ENCODE data around the gene NMNAT2.
"Not testable (repeated sequence)": the region's sequence is repeated elsewhere in the genome, so short reads cannot be mapped to it uniquely, and the experiment has no call there.

Gene NMNAT2

DNA sequence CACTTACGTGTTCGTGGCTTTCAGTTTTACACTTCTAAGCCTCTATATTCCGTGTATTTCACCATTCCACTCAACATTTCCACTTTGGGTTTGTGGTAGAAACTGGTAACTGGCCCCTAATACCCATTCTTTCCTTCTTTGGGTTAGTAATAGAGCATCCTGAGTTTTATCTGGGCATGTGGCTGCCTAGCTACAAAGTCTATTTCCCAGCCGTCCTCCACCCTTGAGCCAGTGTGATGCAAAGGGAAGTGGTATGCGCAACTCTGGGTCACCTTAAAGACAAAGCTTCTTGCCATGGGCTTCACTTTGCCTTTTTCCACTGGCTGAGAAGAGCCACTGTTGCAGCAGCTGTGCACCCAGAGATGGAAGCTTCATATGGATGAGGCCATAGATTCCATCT, 158.3 kb downstream of the NMNAT2 start:
- no peak for DNase-seq (ENCODE audit: low spot score)

DNA sequence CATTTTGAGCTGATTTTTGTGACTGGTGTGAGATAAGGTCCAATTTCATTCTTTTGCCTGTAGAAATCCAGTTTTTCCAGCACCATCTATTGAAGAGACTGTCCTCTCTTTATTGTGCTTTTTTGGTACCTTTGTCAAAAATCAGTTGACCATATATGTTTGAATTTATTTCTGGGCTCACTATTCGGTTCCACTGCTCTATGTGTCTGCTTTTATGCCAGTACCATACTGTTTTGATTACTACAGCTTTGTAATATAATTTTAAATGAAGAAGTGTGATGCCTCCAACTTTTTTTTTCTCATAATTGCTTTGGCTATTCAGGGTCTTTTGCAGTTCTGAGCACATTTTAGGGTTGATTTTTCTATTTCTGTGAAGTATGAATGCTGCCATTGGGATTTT, 163.1 kb downstream of the NMNAT2 start:
- DNase-seq (ENCODE audit: low spot score) = no peak

DNA sequence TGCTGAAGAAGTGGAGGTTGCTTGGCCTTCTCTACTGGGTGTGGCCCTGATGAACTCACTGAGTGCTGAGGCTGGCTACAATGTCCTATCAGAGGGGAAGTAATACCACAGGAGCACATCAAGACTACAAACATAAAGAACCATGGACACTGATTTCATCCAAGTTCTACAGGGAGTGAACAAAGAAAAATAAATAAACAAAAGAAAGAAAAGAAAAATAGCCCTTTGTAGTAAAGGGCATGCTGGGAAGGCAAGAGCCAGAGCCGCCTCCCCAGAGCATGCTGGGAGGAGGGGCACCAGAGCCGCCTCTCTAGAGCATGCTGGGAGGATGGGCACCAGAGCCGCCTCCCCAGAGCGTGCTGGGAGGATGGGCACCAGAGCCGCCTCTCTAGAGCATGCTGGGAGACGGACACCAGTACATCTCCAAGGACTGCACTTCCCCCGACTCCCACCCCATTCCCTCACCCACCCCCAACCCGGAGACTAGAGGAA, 166.2 kb downstream of the NMNAT2 start:
- no peak for DNase-seq (ENCODE audit: low spot score)

DNA sequence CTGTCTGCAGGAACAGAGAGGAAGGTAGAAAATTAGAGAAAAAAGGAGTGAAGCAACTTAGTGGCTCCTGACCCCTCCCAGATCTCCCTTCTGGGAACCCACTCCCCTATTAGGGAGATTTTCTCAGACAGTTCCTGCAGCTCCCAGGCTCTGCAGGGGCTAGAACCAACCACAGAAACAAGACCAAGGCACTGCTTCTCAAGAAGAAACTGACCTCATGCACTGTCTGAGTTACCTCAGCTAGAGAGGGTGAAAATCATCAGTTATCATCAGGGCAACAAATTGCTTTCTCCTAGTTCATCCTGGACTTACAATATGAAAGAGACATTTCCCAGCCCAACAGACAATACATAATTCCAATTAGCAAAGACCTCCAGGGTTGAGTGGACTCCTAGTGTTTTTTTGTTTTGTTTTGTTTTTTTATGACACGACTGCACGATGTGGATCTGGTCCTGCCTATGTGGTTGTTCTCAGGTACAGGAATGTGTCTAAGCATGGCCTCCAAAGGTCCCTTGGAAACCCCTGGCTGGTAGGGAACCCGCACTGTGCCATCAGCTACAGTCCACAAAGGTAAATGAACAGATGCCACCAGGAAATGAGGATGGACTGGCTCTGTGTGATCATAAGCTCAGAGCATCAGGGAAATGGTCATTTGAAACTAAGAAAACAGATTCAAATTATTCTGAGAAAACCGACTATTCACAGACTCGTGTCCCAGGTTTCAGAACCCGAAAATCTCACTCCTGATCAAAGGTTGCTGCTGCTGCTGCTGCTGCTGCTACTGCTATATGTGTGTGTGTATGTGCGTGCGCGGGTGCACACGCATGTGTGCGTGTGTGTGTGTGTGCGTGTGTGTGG, 166.8 kb downstream of the NMNAT2 start:
- DNase-seq (ENCODE audit: low spot score) = no peak

DNA sequence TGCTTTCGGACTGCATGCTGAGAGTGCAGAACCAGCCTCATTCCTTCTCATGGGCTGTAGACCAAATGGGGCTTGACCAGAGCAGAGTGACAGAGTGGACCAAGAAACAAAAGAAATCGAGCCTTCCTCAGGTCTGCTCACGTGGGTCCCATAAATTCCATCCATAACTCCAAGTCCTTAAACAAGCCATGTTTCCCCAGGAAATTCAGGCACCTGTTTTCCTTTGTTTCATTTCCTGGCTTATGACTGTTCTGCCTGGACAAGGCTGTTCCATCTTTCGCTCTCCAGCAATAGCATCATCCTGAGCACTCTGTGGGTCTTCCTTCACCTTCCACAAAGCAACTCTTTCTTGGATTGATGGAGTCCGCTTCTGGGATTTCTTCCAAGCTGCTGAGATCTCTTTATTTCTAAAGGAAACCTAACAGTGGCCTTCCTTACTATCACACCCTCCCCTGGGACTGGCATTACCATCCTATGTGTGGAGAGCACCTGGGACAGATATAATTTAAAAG, 168.2 kb downstream of the NMNAT2 start:
- DNase-seq (ENCODE audit: low spot score) = no peak

DNA sequence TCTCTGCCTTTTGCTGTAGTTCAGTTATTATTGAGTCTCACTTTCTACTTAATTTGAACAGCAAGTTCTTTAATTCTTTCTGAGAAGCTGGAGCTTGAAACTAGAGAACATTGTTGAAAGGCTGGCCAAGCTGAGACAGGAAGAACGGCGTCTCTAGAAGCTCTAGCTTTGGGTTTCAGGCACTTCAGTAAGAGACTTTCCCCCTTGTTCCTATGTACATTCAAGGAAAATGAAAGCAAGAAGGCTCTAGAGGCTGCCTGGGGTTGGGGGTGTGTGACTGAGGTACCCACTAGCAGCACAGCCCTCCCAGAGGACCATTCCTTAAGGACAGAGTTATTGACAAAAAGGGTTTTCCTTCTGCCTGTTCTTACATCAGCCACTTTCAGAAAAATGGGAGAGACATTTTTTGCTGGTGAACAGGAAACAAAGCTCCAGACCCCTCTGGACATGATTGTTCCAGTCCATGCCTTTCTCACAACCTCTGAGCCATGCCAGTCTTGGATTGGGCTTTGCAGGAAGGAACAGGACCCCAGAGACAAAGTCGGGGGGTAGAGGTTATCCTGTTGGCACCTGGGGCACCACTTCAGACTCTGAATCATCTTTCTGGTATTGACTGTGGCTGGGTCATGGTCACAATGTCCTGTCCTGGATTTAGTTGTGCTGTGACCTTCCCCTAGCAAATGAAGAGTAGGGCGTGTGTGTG, 169.0 kb downstream of the NMNAT2 start:
- DNase-seq (ENCODE audit: low spot score) = no peak

DNA sequence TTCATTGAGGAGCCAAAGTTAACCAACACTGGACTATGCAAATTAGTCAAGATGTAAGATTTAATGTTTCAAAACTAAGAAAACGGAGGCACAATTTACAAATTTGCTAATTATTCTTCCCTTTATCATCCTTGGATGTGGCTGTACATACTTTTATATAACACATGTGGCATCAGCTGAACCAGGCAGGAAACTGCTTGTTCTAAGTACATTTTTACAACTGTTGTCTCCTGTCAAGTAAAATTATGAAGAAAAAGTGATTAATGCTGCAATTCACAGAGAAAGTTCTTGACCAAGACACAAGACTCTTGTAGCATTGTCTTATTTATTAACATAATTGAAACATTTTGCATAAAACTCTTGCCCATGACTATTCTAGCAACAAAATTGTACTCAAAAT, 170.2 kb downstream of the NMNAT2 start:
- no peak for DNase-seq (ENCODE audit: low spot score)

DNA sequence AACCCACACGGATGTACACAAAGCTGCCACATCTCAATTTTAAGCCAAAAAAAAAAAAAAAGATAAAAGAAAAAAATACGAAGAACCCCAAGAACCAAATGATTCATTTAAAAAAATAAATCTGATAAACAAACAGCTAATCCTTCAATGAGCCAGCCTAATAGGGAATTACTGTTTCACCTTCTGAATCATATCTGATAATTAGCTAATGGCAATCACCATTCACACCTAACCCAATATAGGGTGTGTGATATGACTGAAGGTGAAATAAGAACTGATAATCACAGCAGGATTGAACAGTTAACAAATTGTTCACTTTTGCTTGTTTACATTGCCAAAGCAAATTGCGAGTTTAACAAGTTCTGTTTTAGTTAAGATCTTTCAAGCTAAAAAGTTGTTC, 170.7 kb downstream of the NMNAT2 start:
- DNase-seq (ENCODE audit: low spot score) = no peak

DNA sequence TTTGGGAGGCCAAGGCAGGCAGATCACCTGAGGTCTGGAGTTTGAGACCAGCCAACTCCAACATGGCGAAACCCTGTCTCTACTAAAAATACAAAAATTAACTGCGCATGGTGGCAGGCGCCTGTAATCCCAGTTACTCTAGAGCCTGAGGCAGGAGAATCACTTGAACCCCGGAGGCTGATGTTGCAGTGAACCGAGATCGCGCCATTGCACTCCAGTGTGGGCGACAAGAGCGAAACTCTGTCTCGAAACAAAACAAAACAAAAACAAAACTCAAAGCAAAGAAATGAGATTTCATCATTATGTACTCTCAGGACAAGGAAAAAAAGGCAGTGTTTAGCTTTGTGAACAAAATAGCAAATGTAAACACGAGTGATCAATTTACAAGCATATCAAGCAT, 171.1 kb downstream of the NMNAT2 start:
- DNase-seq (ENCODE audit: low spot score) = no peak

DNA sequence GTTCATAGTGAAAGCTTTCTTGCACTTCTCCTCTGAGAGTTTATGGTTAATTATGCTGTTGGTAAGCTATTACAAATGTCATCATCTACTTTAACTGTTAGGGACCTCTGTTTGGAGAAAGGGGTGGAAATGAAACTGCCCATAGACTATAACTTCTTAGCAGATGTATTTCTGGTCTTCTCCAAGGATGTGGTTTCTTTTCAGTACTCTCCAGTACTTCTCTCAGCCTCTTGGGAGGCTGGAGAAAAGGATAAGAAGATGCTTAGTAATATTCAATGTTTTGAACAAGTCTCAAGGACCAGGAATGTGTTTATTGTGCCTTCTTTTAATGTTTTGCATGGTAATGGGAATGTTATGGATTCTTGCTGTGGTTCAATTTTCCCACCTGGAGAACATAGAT, 171.7 kb downstream of the NMNAT2 start:
- DNase-seq (ENCODE audit: low spot score) = no peak

DNA sequence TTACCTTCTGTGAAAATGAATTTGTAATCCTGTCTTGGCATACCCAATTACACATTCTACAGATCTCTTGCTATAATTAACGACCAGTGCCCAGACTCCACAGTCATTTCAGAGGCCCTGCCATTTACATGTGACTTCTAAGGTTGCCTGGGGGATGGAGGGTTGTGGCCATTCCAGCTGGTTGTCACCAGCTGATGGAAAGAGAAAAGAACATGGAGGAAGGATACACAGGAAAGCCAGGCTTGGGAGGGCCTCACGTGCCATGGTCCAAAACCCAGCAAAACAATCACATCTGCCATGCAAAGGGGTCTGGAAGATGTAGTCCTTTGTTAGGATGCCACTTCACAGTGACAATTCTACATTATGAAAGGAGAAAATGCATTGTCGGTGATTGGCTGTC, 172.8 kb downstream of the NMNAT2 start:
- no peak for DNase-seq (ENCODE audit: low spot score)

DNA sequence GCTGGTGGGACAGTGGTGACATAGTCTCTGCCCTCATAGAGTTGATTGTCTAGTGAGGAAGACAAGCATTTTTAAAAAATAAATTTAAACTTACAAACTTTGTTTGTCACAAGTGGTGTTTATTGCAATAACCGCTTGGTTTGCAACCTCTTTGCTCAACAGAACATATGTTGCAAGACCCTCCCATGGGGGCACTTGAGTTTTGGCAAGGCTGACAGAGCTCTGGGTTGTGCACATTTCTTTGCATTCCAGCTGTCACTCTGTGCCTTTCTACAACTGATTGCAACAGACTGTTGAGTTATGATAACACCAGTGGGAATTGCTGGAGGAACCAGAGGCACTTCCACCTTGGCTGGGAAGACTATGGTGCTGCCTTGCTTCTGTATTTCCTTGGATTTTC, 173.7 kb downstream of the NMNAT2 start:
- peak; percentile 73 for DNase-seq (ENCODE audit: low spot score)

DNA sequence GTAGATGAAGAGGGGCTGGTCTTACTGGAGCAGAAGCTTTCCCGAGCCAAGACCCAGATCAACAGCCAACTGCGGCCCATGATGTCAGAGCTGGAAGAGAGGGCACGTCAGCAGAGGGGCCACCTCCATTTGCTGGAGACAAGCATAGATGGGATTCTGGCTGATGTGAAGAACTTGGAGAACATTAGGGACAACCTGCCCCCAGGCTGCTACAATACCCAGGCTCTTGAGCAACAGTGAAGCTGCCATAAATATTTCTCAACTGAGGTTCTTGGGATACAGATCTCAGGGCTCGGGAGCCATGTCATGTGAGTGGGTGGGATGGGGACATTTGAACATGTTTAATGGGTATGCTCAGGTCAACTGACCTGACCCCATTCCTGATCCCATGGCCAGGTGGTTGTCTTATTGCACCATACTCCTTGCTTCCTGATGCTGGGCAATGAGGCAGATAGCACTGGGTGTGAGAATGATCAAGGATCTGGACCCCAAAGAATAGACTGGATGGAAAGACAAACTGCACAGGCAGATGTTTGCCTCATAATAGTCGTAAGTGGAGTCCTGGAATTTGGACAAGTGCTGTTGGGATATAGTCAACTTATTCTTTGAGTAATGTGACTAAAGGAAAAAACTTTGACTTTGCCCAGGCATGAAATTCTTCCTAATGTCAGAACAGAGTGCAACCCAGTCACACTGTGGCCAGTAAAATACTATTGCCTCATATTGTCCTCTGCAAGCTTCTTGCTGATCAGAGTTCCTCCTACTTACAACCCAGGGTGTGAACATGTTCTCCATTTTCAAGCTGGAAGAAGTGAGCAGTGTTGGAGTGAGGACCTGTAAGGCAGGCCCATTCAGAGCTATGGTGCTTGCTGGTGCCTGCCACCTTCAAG, 174.8 kb downstream of the NMNAT2 start:
- DNase-seq (ENCODE audit: low spot score) = peak; percentile 28

DNA sequence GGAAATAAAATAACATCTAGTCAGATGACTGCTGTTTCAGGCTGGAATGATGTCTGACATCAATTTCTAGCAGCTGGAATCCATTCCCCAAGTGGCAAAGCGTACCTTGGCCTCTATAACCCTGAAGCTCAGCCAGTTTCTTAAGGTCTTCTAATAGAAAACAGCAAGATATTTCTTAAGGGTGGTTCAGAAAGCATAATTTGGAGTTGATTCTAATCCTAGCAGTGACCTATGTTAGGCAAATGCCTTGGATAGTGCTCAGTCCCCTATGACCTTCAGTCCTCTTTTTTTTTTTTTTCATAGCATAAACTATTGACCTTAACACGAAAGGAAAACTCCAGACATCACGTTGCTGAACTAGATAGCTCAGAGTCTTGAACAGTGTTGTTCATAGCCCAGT, 175.6 kb downstream of the NMNAT2 start:
- DNase-seq (ENCODE audit: low spot score) = no peak

DNA sequence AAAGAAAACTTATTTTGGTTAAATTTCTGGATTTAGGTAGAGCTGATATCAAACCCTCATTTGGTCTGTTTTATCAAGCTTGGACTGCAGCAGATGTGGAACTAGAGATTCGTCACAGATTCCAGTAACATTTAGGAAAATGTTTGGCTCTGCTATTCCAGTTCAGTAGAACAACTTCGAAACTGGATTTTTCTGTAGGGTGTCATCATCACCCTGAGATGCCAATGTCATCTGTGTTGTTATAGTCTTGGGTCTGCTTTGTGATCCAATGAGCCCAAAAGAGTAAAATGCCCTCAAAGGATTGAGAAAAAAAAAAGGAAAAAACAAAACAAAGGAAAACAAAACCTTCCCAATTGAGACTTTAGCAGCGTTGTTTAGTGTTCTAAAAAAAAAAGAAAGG, 176.7 kb downstream of the NMNAT2 start:
- peak; percentile 52 for DNase-seq (ENCODE audit: low spot score)

DNA sequence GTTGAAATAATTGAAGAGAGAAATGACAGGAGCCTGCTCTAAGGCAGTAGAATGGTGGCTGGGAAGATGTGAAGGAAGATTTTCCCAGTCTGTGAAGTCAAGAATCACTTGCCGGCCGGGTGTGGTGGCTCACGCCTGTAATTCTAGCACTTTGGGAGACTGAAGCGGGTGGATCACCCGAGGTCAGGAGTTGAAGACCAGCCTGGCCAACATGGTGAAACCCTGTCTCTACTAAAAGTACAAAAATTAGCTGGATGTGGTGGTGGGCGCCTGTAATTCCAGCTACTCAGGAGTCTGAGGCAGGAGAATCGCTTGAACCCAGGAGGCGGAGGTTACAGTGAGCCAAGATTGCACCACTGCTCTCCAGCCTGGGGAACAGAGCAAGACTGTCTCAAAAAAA, 177.3 kb downstream of the NMNAT2 start:
- DNase-seq (ENCODE audit: low spot score) = not testable (repeated sequence)

DNA sequence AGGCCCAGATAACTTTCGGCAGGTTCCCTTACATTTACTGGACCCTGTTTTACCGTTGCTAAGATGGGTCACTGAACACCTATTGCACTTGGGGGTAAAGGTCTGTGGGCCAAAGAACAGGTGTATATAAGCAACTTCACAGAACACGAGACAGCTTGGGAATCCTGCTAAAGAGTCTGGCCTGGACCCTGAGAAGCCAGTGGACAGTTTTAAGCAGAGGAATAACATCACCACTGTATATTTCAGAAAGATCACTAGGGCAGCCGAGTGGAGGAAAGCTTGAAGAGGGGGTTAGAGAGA, 177.7 kb downstream of the NMNAT2 start:
- DNase-seq (ENCODE audit: low spot score) = no peak

DNA sequence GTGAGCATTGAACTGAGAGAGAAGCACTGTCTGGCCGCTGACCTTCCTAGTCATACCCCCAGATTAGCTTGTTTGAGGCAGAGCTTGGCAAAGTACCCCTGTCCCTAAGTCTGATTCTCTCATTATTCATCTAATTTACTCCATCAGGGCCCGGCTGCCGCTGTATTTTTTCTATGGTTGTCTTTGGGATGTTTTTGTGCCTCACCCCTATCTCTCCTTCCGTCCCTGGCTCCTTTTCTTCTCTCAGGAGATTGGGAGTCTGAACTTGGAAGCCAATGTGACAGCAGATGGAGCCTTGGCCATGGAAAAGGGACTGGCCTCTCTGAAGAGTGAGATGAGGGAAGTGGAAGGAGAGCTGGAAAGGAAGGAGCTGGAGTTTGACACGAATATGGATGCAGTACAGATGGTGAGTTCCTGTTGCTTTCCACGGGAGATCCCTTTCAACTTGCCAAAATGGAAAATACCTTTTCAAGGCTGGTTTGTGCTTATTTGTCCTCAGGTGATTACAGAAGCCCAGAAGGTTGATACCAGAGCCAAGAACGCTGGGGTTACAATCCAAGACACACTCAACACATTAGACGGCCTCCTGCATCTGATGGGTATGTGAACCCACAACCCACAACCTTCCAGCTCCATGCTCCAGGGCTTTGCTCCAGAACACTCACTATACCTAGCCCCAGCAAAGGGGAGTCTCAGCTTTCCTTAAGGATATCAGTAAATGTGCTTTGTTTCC, 178.2 kb downstream of the NMNAT2 start:
- DNase-seq (ENCODE audit: low spot score) = no peak

DNA sequence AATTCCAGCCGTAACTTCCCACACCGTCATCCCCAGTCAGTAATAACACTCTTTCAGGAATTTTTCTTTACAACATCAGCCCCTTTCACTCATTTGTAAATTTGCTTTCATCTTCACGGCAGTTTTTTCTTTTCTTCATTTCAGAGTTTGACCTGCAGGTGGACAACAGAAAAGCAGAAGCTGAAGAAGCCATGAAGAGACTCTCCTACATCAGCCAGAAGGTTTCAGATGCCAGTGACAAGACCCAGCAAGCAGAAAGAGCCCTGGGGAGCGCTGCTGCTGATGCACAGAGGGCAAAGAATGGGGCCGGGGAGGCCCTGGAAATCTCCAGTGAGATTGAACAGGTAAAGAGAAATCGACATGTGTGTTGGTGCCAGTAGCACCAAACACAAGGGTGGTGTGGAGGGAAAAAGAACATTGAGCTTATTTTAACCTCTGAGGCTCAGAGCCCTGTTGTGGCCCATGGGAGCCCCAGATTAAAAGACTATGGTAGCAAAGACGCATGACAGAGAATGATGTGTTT, 178.9 kb downstream of the NMNAT2 start:
- no peak for DNase-seq (ENCODE audit: low spot score)

DNA sequence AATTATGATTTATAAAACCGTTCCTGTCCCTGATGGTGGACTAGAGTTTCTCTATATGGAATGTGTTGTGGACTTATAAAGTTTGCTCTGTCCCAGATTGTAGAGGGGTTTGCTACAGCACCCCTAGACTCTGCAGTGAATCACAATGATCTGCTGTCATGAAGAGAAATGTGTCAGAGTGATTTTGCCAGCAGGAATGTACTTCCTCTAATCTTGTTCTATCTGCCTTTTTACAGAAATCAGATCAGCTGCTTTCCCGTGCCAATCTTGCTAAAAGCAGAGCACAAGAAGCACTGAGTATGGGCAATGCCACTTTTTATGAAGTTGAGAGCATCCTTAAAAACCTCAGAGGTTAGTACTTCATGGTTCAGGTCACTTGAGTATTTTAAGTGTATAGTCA, 180.1 kb downstream of the NMNAT2 start:
- peak; percentile 37 for DNase-seq (ENCODE audit: low spot score)

DNA sequence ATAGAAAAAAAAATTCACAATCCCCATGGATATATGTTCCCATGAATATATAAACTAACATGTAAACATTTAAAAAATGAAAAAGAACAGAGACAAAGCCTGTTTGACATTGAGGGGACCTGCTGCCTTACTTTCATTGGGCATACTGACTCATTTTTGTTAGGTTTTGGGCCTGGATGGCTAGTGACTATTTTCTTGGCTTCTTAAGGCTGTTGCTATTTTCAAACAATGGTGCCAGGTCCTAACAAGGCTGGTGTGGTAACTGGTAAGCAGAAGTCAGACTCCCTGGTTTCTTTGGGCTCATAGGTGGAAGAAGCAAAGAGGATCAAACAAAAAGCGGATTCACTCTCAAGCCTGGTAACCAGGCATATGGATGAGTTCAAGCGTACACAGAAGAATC, 181.1 kb downstream of the NMNAT2 start:
- no peak for DNase-seq (ENCODE audit: low spot score)

Data from GM03348 (cell line).